Activated CD8-positive, alpha-beta memory T cell treated with anti-CD3 and anti-CD28 coated beads for 24 hours (primary cell): ENCODE data around the gene DOCK3.
A peak's percentile ranks its signal among the peaks of the same experiment; 100 is the strongest.

ENCODE experiments used
- DNase-seq: peaks from one replicate; pipeline ENCODE4 v3.0.0-alpha.2; 2020

The DOCK3 gene

DNA sequence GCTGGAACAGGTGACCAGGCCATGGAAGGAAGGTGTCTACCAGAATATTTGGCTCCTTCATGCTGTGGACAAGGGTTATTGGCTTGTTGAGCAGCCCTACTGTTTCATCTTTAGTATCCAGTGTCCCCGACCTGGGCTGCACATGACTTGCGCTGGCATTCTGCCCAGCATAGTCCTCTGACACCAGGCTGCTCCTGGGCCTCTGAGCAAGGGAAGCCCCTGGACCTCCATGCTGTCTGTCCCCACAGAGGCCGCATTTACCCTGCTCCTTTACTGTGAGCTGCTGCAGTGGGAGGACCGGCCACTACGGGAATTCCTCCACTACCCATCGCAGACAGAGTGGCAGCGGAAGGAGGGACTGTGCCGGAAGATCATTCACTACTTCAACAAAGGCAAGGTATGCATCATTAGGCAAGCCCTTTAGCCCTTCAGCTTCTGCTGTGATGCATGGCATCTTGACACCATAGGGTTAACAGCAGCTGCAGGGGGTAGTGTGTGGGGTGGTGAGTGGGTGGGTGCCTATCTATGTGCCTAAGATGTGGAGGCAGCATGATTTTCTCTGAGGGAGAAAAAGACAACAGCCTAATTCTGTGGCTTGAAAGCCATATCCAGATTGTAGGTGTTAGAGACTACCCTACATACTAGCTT, 666.4 kb downstream of the DOCK3 start:
- DNase-seq: peak; percentile 40

DNA sequence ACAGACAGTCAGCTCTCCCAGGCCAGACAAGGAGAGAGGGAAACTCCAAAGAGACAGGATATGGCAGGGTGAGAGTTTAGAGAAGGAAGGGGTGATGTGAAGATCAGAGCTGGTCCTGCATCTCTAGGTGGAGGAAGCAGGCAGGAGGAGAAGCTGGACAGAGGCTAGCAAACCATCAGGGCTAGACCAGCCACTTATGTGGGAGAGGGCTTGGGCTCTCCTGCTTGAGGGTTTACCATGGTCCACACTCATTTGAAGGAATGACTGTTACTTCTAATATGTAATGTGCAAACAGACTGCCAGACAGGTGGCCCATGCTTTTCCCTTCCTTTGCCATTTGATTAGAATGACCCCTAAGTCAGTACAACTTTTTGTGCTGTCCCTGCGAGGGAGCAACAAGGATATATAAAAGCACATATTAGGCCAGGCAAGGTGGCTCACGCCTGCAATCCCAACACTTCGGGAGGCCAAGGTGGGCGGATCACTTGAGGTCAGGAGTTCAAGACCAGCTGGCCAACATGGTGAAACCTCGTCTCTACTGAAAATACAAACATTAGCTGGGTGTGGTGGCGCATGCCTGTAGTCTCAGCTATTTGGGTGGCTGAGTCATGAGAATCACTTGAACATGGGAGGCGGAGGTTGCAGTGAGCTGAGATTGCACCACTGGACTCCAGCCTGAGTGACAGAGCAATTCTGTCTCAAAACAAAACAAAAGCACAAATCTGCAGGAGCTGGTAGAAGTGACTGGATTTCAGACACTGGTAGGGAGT, 669.4 kb downstream of the DOCK3 start:
- peak; percentile 41 for DNase-seq

DNA sequence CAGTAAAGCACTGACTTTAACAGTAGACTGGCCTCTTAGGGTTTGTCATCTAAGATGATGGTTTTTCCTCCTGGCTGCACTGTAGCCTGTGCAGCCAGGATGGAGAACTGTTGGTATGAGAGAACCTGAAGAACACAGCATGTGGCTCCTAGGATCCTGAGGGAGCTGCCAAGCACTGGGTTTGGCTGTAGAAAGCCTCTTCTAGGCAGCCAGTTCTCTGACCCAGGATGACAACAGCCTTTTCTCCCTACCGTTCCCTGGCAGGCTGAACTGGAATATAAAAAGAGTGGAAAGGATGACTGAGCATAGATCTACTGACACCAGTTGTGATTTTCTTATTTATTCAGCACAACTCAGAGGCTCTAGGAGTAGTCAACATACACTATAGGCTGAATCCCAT, 676.0 kb downstream of the DOCK3 start:
- DNase-seq: no peak

DNA sequence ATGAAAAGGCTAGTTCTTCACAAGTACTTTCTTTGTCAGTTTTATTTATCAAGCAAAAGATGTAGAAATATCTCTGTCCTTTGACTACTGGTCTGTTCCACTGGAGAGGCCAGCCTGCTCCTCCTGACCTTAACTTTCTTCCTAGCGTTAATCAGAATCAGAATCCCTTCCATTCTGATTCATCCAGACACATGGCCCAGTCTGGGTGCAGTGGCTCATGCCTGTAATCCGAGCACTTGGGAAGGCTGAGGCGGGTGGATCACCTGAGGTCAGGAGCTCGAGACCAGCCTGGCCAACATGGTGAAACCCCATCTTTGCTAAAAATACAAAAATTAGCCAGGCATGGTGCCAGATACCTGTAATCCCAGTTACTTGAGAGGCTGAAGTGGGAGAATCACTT, 678.4 kb downstream of the DOCK3 start:
- DNase-seq: no peak

DNA sequence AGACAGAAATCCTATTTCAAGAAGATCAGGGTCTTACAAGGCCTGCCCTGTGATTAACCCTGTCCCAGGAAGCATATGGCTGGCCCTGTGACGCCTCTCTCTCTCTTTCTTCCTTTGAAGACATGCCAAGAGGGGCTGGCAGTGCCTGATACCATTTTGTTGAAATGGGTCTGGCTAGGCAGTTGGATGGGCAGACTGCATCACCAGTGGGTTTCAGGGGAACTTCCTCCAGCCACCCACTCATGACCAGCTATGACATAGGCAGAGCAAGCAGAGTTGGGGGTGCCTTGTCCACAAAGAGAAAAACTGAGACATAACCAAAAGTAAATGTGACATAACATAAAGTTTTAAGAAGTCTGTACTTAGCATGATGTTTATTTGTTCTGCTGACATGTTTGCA, 679.0 kb downstream of the DOCK3 start:
- no peak for DNase-seq

DNA sequence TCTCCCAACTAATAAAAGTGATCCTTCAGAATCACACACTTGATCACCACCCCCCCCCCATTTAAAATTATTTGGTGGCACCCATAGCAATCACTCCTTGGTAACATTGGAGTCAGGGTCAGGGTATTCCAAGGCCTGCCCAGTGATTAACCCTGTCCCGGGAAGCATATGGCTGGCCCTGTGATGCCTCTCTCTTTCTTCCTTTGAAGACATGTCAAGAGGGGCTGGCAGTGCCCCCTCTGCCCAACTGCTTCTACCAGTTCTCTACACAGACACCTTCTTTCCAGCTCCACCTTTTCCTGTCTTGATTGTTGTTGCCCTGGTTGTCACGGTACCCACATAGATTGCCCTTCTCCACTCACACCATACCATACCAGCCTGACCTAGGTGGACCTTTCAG, 679.4 kb downstream of the DOCK3 start:
- no peak for DNase-seq

DNA sequence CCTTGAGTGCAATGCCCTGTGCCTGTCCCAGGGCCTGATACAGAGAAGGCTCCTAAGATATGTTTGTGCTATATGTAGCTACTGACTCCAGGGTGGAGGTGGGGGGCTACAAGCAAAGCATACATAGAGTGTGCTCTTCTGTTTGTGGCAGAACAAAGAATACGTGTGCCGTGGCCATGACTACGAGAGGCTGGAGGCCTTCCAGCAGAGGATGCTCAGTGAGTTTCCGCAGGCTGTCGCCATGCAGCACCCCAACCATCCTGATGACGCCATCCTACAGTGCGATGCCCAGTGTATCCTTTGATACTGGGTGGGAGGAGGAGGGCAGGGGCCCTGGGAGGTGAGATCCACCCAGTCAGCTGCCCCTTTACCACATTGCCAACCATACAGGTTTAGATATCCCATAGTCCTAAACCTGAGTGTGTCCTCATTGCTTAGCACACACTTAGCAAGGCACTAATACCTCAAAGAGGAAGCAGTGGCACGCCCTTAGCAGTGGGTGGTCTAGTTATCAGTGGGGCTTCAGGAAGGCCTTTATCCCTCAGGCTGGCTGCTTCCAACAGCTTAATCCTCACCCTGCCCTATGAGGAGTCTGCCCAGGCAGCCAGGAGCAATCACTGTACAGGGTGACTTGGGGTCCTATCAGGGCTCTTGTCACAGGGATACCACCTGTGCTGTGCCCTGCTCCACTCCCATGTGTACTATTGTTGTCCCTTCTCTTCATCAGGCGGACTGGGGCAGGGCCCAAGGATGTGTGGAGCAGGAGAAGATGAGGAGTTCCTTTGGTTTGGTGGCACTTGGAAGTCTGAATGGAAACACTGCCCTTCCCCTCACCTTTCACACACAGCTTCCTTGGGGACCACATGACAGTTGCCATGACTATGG, 680.2 kb downstream of the DOCK3 start:
- DNase-seq: no peak

DNA sequence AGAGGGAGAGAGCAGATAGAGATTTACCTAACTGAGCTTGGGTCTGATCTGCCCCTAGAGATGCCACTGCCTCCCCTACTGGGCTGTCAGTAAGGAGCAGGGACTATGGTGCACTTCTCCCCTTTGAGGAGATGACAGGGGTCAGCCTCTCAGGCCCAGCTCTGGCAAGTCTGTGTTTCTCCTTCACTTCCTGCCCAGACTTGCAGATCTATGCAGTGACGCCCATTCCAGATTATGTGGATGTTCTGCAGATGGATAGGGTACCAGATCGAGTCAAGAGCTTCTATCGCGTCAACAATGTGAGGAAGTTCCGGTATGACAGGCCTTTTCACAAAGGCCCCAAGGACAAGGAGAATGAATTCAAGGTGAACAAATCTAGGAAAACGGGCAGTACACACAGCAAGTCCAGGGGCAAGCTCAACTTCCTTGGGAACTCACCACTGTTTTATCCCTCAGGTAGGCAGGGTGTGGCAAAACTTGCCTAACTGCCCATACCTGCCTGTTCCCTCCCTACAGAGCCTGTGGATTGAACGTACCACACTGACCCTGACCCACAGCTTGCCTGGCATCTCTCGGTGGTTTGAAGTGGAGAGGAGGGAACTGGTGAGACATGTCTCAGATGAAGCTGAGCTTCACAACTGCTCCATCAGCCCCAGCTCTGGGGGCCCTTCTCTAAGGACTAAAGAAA, 681.3 kb downstream of the DOCK3 start:
- no peak for DNase-seq

DNA sequence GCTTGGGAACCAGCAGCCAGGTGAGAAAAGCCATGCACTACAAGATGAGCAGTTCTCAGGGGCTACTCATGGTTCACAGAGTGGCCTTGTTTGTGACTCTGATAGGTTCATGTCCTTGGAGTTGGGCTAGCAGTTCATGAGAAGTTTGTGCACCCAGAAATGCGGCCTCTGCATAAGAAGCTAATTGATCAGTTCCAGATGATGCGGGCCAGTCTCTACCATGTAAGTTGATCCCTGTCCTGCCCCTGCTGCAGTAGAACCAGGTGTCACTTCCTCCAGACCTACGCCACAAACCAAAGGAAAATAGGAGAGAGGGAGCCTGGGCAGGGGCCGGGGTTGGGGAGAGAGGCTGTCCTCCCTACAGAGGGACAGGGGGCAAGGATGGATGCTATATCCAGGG, 683.1 kb downstream of the DOCK3 start:
- no peak for DNase-seq

DNA sequence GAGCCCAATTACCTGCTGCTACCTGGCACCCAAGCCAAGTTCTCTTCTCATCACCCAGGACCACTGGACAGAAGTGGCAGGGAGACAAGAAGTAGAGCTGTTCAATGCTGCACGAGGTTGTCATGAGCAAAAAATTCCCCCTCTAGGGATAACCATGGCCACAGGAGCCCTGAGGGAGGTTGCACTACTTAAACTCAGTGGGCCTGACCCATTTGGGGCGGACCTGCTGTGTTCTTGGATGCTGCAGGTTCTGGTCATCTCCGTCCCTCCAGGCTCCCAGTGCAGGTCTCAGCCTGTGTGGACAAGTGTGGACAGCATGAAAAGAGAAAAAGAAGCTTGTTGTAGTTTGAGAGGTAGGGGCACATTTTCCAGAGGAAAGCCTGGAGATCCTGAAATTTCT, 684.3 kb downstream of the DOCK3 start:
- no peak for DNase-seq

DNA sequence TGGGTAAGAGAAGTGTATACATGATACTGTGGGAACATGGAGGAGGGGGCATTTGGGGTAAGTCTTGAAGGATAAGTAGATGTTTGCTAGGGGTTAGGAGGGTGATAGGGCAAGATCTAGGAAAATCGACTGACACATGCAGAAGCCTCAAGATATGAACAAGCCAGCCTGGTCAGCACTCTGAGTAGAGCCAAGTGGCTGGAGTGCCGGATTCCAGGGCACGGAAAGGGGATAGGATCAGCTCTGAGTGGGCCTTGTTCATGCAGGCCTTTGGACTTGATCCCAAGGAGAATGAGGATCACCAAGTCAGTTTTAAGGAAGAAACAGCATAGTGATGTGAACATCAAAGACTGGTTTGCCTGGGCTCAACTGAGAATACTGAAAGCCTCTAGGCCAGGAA, 686.1 kb downstream of the DOCK3 start:
- DNase-seq: no peak

DNA sequence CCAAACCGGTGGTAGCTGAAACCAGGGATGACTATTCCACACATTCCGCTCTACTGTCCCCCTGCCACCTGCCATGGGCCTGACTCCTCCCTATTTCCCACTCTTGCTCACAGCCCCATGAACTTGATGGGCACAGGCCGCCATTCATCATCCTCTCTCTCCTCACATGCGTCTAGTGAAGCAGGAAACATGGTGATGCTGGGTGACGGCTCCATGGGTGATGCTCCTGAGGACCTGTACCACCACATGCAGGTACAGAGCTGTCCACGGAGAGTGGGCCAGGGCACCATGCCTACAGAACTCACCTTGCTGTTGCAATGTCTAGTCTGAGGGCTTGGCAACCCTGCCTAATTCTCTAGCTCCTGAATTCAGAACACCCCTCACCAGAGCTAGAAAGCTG, 687.0 kb downstream of the DOCK3 start:
- DNase-seq: no peak

DNA sequence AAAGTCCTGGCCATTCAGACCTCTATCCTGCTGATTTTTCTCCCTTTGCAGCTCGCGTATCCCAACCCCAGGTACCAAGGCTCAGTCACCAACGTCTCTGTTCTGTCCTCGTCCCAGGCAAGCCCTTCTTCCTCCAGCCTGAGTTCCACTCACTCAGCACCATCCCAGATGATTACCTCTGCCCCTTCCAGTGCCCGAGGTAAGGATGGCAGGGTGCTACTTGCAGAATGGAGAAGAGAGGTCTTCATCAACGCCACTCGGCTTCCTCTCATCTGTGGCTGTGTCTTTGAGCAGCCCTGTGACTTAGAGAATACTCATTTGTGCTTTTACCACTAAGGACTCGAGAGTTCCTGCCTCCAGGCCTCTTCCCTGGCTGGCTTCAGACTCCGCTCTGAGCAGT, 687.7 kb downstream of the DOCK3 start:
- peak; percentile 51 for DNase-seq

DNA sequence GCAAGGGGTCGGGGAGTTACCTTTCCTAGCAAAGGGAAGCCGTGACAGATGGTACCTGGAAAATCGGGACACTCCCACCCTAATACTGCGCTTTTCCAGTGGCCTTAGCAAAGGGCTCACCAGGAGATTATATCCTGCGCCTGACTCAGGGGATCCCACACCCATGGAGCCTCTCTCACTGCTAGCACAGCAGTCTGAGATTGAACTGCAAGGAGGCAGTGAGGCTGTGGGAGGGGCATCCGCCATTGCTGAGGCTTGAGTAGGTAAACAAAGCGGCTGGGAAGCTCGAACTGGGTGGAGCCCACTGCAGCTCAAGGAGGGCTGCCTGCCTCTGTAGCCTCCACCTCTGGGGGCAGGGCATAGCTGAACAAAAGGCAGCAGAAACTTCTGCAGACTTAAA, 693.5 kb downstream of the DOCK3 start:
- DNase-seq: peak; percentile 52

DNA sequence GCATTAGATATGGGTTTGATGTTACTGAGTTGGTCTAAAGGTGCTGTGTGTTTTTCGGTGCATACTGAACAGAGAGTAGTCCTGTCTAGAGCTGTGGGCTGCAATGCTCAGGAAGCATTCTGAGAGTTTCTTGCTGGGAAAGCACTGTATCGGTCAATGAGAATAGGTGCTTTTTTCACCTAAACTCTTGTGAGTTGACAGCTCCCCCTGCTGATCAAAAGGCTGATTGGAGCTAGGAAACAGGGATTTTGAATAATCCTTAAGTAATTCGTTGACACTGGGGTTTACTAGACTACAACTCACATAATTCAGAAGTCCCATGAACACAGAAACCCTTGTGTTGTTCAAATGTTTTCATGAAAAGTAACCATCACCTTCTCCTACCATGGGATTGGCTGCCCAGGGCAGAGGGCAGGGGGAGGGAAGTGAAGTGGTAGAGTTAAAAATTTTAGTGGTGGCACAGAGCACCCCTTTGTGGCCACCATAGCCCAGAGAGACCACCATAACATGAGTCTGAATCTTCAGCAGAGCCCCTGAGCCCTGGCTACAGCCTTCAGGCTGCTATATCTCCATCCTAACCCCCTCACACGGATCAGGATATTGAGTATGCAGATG, 697.3 kb downstream of the DOCK3 start:
- peak; percentile 67 for DNase-seq

DNA sequence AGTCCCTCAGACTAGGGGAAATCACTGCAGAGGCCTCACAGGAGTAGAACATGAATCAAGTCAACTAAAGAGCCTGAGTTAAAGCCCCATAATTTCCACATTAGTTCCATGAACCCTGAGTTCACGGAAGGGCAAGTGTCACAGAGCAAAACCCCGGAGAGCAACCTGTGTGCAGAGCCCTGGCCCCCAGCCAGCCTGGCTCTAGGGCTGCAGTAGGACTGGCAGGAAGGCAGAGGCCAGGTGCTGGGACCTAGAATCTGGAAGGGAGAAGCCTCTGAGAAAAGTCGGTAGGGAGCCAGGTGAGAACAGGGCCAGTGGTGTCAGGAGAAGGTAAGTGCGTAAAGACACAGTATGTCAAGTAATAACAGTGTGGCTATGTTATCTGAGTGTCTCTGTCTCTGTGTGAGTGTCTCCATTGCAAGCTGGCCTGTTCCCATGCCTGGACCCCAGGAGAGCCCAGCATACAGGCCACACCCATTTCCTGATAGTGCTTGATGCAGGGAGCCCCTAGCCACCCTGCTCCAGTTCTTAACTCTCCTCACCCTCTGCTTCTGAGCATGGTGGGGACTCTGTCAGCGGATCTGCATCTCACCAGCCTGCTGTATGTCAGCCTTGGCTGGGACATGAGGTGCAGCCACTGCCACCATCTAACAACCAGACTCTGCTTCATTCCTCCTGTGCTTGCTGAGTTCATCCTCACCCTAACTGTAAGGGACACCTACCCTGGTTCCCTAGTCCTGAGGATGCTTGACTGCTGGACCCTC, 699.1 kb downstream of the DOCK3 start:
- DNase-seq: no peak

DNA sequence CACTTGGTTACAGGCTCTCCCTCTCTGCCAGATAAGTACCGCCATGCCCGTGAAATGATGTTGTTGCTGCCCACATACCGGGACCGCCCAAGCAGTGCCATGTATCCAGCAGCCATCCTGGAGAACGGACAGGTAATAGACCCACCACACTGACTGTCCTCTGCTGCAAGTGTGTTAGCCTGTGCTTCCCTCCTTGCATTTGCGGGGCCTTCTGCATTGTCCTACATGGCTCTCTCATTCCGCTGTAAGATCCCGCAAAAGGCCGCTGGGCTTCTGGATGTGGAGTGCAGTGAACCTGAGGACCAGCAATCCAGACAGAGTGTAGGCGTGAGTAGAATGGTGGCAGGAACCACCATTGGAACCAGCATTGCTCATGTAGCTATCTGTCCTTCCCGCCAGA, 699.7 kb downstream of the DOCK3 start:
- DNase-seq: no peak

DNA sequence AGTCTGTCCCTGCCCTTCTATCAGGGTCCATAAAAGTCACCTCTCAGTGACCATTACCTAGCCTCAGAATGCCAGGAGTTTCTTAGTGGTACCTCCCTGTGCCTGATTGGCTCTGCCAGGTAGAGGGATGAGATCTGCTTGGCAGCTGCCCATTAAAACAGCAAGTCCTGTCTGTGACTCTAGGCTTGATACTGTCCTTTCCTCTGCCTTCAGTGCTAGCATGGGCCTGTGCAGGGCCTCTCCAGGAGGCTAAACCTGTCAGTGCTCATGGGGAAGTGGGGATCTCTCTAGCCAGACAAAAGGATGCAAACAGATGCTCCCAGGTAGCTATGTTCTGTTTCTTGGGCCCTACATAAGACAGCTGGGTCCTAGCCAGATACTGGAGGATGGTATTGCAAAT, 700.4 kb downstream of the DOCK3 start:
- DNase-seq: no peak

DNA sequence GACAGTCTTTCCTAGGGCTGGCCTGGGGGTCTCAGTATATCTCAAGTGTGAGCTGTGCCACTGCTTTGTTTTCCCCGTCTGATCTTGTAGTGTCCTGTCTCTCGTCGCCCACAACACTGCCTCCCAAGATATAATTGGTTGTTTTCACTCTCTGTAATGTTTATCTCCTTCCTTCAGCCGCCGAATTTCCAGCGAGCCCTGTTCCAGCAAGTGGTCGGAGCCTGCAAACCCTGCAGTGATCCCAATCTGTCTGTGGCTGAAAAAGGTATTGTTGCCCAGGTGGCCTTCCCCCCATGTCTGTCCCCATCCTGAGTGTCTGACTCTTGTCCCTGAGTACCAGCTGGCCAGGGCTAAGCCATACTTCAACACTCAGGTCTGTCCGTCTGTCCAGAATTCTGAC, 700.8 kb downstream of the DOCK3 start:
- DNase-seq: no peak

DNA sequence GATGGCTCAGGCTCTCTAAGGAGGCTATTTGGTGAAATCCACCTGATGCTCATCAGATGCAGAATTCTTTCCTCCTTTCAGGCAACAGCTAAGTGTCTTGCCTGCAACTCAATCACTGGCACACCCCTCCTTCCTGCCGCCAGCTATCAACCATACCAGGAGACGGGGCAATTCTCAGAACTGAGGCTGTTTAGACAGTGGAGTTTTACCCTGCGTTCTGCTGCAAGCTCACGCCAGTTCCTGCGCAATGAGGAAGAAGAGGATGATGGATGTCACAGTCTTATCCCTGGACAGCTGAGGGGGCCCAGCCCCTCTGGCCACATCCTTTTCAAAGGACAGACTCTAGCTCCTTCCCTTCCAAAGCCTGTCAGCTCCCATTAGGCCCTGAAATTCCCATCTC, 703.3 kb downstream of the DOCK3 start:
- no peak for DNase-seq

DNA sequence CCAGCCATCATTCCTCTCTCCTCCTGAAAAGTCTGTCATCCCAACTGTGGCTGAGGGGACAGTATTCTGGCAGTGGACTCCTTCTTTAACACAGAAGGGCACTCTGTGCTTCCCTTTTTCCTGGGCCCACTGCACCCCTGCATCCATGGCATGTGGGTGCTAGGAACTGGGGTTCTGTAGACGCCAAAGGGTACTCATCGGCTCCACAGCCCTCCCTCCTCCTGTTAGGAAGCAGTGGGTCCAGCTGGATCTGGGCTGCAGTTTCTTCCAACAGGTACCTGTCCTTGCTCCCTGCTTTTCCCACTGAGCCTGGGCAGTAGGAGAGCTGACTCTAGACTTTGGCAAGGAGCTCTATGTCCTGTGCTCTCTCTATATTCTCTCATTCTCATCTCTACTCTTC, 704.0 kb downstream of the DOCK3 start:
- no peak for DNase-seq

DNA sequence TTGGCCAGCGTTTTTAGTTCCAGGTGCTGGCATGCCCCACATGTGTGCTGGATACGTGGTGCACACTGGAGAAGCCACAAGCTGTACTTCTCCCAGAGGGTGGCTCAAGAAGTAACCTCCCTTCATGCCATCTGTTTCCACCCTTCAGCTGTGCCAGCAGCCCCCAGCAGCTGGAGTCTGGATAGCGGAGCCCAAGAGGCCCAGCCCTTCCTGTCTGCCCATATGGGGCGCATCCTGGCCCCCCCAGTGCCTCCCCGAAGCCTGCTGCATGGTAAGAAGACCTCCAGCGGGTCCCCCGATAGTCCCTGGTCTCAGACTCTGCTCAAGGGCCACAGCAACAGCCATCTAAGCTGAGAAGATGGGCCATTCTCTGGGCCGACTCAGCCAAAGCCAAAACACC, 704.6 kb downstream of the DOCK3 start:
- DNase-seq: no peak
